Neural progenitor cell (in vitro differentiated cells): ENCODE results near the gene RAB35.

ENCODE experiments used
- CTCF ChIP-seq: fragments of 200-600 bp; sonication (generic); IDR thresholded peaks from 2 replicates; pipeline ENCODE4 v1.5.1; 2017; ENCODE audit warnings: antibody characterized with exemption, mild to moderate bottlenecking
- EZH2 ChIP-seq: fragments of 200-600 bp; sonication (generic); IDR thresholded peaks from 2 replicates; pipeline ENCODE4 v1.6.1; 2017; ENCODE audit warnings: antibody characterized with exemption, mild to moderate bottlenecking, moderate library complexity

- TF ChIP-seq CTCF (no peak), EZH2 (no peak)
These were observed 59.8 kb downstream of the RAB35 start for GRCh38 chr12:120056739-120057138.
